ENCODE data around the gene MATCAP1. TPM values are rescaled to one million over a fixed set of nuclear protein-coding genes. Genes with fewer than 3 reads are reported as not detected.
A peak's percentile ranks its signal among the peaks of the same experiment; 100 is the strongest.

MATCAP1 gene
- total RNA-seq, 1 experiment from 2014 or later: 40.8 TPM

- TF ChIP-seq SOX15 (CRISPR knock-in tag; IDR thresholded peaks at IDR 0.05) (no peak), ESRRA (CRISPR knock-in tag; IDR thresholded peaks at IDR 0.05; ENCODE audit: borderline replicate concordance) (no peak), CREM (CRISPR knock-in tag; IDR thresholded peaks at IDR 0.05) (no peak), ATF6 (CRISPR knock-in tag; IDR thresholded peaks at IDR 0.05) (no peak), ZNF281 (CRISPR knock-in tag; IDR thresholded peaks at IDR 0.05) (no peak), ZNF396 (CRISPR knock-in tag; IDR thresholded peaks at IDR 0.05; ENCODE audit: borderline replicate concordance) (no peak), KAT7 (CRISPR knock-in tag; IDR thresholded peaks at IDR 0.05; ENCODE audit: borderline replicate concordance) (no peak), E2F1 (CRISPR knock-in tag; IDR thresholded peaks at IDR 0.05) (no peak), GTF2I (CRISPR knock-in tag; conservative IDR thresholded peaks at IDR 0.05) (peak; percentile 88), ZNF263 (CRISPR knock-in tag; IDR thresholded peaks at IDR 0.05; ENCODE audit: low read depth) (no peak), ZNF416 (CRISPR knock-in tag; IDR thresholded peaks at IDR 0.05) (no peak), ZNF121 (CRISPR knock-in tag; IDR thresholded peaks at IDR 0.05) (no peak), JAZF1 (CRISPR knock-in tag; IDR thresholded peaks at IDR 0.05) (no peak)
- TF ChIP-seq, protein P1, sequence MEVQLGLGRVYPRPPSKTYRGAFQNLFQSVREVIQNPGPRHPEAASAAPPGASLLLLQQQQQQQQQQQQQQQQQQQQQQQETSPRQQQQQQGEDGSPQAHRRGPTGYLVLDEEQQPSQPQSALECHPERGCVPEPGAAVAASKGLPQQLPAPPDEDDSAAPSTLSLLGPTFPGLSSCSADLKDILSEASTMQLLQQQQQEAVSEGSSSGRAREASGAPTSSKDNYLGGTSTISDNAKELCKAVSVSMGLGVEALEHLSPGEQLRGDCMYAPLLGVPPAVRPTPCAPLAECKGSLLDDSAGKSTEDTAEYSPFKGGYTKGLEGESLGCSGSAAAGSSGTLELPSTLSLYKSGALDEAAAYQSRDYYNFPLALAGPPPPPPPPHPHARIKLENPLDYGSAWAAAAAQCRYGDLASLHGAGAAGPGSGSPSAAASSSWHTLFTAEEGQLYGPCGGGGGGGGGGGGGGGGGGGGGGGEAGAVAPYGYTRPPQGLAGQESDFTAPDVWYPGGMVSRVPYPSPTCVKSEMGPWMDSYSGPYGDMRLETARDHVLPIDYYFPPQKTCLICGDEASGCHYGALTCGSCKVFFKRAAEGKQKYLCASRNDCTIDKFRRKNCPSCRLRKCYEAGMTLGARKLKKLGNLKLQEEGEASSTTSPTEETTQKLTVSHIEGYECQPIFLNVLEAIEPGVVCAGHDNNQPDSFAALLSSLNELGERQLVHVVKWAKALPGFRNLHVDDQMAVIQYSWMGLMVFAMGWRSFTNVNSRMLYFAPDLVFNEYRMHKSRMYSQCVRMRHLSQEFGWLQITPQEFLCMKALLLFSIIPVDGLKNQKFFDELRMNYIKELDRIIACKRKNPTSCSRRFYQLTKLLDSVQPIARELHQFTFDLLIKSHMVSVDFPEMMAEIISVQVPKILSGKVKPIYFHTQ (CRISPR knock-in tag; IDR thresholded peaks at IDR 0.05): no peak
- TF ChIP-seq, protein P2, sequence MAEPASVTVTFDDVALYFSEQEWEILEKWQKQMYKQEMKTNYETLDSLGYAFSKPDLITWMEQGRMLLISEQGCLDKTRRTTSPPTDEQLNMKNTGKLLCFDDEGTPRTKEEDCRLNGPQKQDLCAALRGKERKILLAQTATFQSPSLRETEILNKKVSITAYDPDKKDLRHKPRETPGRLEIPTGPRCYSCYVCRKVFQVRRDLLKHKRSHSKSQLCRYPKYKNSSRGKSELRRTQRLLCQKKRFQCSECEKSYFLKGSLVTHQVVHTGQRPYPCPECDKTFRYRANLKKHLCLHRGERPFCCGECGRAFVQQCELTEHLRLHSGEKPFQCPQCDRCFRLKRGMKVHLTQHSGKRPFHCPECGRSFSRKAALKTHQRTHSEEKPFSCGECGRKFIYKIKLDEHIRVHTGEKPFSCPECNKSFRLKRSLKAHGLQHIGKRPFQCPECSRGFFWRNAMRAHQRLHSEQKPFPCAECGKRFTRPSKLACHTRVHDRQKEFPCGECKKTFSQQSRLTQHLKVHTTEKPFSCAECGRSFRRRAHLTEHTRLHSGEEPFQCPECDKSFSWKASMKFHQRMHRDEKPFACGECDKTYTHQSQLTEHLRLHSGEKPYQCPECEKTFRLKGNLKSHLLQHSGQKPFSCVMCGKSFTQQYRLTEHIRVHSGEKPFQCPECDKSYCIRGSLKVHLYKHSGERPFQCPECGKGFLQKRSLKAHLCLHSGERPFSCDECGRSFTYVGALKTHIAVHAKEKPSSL (CRISPR knock-in tag; conservative IDR thresholded peaks at IDR 0.05): no peak
- TF ChIP-seq, protein P3, sequence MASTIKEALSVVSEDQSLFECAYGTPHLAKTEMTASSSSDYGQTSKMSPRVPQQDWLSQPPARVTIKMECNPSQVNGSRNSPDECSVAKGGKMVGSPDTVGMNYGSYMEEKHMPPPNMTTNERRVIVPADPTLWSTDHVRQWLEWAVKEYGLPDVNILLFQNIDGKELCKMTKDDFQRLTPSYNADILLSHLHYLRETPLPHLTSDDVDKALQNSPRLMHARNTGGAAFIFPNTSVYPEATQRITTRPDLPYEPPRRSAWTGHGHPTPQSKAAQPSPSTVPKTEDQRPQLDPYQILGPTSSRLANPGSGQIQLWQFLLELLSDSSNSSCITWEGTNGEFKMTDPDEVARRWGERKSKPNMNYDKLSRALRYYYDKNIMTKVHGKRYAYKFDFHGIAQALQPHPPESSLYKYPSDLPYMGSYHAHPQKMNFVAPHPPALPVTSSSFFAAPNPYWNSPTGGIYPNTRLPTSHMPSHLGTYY (CRISPR knock-in tag; IDR thresholded peaks at IDR 0.05): no peak
- TF ChIP-seq, protein P4, sequence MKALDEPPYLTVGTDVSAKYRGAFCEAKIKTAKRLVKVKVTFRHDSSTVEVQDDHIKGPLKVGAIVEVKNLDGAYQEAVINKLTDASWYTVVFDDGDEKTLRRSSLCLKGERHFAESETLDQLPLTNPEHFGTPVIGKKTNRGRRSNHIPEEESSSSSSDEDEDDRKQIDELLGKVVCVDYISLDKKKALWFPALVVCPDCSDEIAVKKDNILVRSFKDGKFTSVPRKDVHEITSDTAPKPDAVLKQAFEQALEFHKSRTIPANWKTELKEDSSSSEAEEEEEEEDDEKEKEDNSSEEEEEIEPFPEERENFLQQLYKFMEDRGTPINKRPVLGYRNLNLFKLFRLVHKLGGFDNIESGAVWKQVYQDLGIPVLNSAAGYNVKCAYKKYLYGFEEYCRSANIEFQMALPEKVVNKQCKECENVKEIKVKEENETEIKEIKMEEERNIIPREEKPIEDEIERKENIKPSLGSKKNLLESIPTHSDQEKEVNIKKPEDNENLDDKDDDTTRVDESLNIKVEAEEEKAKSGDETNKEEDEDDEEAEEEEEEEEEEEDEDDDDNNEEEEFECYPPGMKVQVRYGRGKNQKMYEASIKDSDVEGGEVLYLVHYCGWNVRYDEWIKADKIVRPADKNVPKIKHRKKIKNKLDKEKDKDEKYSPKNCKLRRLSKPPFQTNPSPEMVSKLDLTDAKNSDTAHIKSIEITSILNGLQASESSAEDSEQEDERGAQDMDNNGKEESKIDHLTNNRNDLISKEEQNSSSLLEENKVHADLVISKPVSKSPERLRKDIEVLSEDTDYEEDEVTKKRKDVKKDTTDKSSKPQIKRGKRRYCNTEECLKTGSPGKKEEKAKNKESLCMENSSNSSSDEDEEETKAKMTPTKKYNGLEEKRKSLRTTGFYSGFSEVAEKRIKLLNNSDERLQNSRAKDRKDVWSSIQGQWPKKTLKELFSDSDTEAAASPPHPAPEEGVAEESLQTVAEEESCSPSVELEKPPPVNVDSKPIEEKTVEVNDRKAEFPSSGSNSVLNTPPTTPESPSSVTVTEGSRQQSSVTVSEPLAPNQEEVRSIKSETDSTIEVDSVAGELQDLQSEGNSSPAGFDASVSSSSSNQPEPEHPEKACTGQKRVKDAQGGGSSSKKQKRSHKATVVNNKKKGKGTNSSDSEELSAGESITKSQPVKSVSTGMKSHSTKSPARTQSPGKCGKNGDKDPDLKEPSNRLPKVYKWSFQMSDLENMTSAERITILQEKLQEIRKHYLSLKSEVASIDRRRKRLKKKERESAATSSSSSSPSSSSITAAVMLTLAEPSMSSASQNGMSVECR (CRISPR knock-in tag; IDR thresholded peaks at IDR 0.05; ENCODE audit: borderline replicate concordance): 0 out of 2 replicates have a peak, but pooled peaks have one; percentile 61
- TF ChIP-seq, protein P5, sequence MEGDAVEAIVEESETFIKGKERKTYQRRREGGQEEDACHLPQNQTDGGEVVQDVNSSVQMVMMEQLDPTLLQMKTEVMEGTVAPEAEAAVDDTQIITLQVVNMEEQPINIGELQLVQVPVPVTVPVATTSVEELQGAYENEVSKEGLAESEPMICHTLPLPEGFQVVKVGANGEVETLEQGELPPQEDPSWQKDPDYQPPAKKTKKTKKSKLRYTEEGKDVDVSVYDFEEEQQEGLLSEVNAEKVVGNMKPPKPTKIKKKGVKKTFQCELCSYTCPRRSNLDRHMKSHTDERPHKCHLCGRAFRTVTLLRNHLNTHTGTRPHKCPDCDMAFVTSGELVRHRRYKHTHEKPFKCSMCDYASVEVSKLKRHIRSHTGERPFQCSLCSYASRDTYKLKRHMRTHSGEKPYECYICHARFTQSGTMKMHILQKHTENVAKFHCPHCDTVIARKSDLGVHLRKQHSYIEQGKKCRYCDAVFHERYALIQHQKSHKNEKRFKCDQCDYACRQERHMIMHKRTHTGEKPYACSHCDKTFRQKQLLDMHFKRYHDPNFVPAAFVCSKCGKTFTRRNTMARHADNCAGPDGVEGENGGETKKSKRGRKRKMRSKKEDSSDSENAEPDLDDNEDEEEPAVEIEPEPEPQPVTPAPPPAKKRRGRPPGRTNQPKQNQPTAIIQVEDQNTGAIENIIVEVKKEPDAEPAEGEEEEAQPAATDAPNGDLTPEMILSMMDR (IDR thresholded peaks at IDR 0.05): no peak
Measured at GRCh38 chr16:67165121-67166078, 18.4 kb downstream of the MATCAP1 start (continued).

Data from WTC11 (cell line).